Endothelial cell of umbilical vein (primary cell): ENCODE measurements around the gene HCLS1.

Experiments
- EZH2 ChIP-seq: IDR thresholded peaks from 2 replicates; pipeline ENCODE4 v1.6.1; 2012; ENCODE audit warnings: borderline replicate concordance, low read depth, mild to moderate bottlenecking, moderate library complexity, low read length, inconsistent platforms; ENCODE audit not compliant: severe bottlenecking
- FOS ChIP-seq: IDR thresholded peaks from 2 replicates; pipeline ENCODE4 v1.6.1; 2011; ENCODE audit warnings: mild to moderate bottlenecking, low read length, moderate library complexity, borderline replicate concordance; ENCODE audit not compliant: insufficient read depth
- JUN ChIP-seq: IDR thresholded peaks from 2 replicates; pipeline ENCODE4 v1.6.1; 2011; ENCODE audit warnings: borderline replicate concordance, low read depth; ENCODE audit not compliant: insufficient read length, insufficient read depth
- MYC ChIP-seq: IDR thresholded peaks from one replicate; pipeline ENCODE4 v1.6.1; 2011; ENCODE audit warnings: mild to moderate bottlenecking, low read depth, low read length
- POLR2A ChIP-seq: IDR thresholded peaks from 2 replicates; pipeline ENCODE4 v1.6.1; 2012; ENCODE audit warnings: low read depth, mild to moderate bottlenecking, control low read depth, low read length
- POLR2AphosphoS5 ChIP-seq: IDR thresholded peaks from 2 replicates; pipeline ENCODE4 v1.6.1; 2012; ENCODE audit warnings: low read depth, mild to moderate bottlenecking, control low read depth, low read length, moderate library complexity; ENCODE audit not compliant: insufficient read depth
- TF ChIP-seq, protein P1 (sequence below): IDR thresholded peaks from 2 replicates; pipeline ENCODE4 v1.6.1; 2011; ENCODE audit not compliant: insufficient read depth, insufficient read length
- TF ChIP-seq, protein P2 (sequence below), 2 donors: IDR thresholded peaks; 1 replicate in 1 of 2; 2 replicates in 1 of 2; pipeline ENCODE4 v1.5.1; 2011; ENCODE audit warnings: low read length in 2 of 2, mild to moderate bottlenecking in 2 of 2, moderate library complexity in 2 of 2, control low read depth in 1 of 2, inconsistent platforms in 1 of 2, low read depth in 1 of 2; ENCODE audit not compliant: insufficient read depth in 1 of 2; ENCODE audit errors: extremely low read depth in 1 of 2

DNA sequence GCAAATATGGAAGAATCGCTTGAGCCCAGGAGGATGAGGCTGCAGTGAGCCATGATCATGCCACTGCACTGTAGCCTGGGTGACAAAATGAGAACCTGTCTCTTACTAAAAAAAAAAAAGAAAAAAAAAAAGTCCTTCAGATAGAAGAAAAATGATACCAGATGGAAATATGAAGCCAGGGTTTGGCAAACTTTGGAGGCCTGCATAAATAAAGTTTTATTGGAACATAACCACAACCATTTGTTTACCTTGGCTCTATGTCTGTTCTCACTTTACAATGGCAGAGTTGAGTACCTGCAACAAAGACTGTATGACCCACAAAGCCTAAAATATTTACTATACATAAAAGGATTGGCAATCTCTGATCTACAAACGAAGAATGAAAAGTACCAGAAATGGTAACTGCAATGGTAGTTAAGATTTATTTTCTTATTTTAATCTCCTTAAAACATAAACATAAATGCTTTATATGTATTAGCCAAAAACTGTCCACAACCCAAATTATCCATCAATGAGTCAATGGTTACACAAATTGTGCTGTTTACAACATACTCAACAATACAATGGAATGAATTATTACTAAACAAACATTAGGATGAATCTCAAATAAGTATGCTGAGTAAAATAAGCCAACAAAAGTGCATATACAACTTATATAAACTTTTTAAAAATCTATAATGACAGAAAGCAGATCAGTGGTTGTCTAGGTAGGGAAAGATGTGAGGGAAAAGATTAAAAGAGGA is 47.0 kb upstream of the HCLS1 start:
- TF ChIP-seq EZH2 (no peak), MYC (no peak), FOS (no peak), POLR2A (no peak), POLR2AphosphoS5 (no peak), JUN (no peak)
- TF ChIP-seq, protein P1, sequence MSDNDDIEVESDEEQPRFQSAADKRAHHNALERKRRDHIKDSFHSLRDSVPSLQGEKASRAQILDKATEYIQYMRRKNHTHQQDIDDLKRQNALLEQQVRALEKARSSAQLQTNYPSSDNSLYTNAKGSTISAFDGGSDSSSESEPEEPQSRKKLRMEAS = no peak
- TF ChIP-seq, protein P2, sequence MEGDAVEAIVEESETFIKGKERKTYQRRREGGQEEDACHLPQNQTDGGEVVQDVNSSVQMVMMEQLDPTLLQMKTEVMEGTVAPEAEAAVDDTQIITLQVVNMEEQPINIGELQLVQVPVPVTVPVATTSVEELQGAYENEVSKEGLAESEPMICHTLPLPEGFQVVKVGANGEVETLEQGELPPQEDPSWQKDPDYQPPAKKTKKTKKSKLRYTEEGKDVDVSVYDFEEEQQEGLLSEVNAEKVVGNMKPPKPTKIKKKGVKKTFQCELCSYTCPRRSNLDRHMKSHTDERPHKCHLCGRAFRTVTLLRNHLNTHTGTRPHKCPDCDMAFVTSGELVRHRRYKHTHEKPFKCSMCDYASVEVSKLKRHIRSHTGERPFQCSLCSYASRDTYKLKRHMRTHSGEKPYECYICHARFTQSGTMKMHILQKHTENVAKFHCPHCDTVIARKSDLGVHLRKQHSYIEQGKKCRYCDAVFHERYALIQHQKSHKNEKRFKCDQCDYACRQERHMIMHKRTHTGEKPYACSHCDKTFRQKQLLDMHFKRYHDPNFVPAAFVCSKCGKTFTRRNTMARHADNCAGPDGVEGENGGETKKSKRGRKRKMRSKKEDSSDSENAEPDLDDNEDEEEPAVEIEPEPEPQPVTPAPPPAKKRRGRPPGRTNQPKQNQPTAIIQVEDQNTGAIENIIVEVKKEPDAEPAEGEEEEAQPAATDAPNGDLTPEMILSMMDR (IDR thresholded peaks at IDR 0.05; ENCODE audit: extremely low read depth in 1 of 2, insufficient read depth in 1 of 2, low read depth in 1 of 2, low read length in 2 of 2) = no peak
